ENCODE results near the gene FHL1. TPM values are rescaled to one million over a fixed set of nuclear protein-coding genes. Genes with fewer than 3 reads are reported as not detected.
"Not testable (repeated sequence)": the region's sequence is repeated elsewhere in the genome, so short reads cannot be mapped to it uniquely, and the experiment has no call there.

Gene FHL1
- total RNA-seq, 1 donor from 2014 or later, result 3,112 TPM

- no peak for DNase-seq (ENCODE audit: low spot score)
- intact Hi-C loops (cut with DNase I), result no loop called here
Measured at GRCh38 chrX:136142592-136142991, 4.7 kb upstream of the FHL1 start.

GRCh38 chrX:136143711-136144110, 3.6 kb upstream of the FHL1 start:
- intact Hi-C loops (cut with DNase I), result no loop called here

GRCh38 chrX:136146614-136147314, 569 bp upstream of the FHL1 start:
- DNase-seq (ENCODE audit: low spot score), result no peak
- intact Hi-C loops (cut with DNase I), result no loop called here

More at GRCh38 chrX:136143711-136144110, 3.6 kb upstream of the FHL1 start:
- no peak for DNase-seq (ENCODE audit: low spot score)

GRCh38 chrX:136147976-136148375, 643 bp downstream of the FHL1 start:
- DNase-seq (ENCODE audit: low spot score), result no peak
- intact Hi-C loops (cut with DNase I), result no loop called here

GRCh38 chrX:136148391-136148790, 1.1 kb downstream of the FHL1 start:
- intact Hi-C loops (cut with DNase I), result no loop called here
- DNase-seq (ENCODE audit: low spot score), result no peak

GRCh38 chrX:136154998-136155397, 7.7 kb downstream of the FHL1 start:
- intact Hi-C loops (cut with DNase I), result no loop called here

GRCh38 chrX:136156560-136157117, 9.3 kb downstream of the FHL1 start:
- intact Hi-C loops (cut with DNase I), result no loop called here
- no peak for DNase-seq (ENCODE audit: low spot score)

More at GRCh38 chrX:136154998-136155397, 7.7 kb downstream of the FHL1 start:
- DNase-seq (ENCODE audit: low spot score), result no peak

- intact Hi-C loops (cut with DNase I), result no loop called here
- DNase-seq (ENCODE audit: low spot score), result no peak
Measured at GRCh38 chrX:136157187-136157586, 9.9 kb downstream of the FHL1 start.

- no peak for DNase-seq (ENCODE audit: low spot score)
- intact Hi-C loops (cut with DNase I), result no loop called here
Measured at GRCh38 chrX:136158685-136159084, 11.4 kb downstream of the FHL1 start.

- intact Hi-C loops (cut with DNase I), result loop anchor here (5.0 kb wide), 1 partner anchor 418 kb away; no protein-coding TSS in a partner anchor
- no peak for DNase-seq (ENCODE audit: low spot score)
Measured at GRCh38 chrX:136159611-136160025, 12.3 kb downstream of the FHL1 start.

GRCh38 chrX:136162827-136163570, 15.7 kb downstream of the FHL1 start:
- intact Hi-C loops (cut with DNase I), result loop anchor here (2.0 to 5.0 kb wide), 2 partner anchors 134 to 414 kb away; no protein-coding TSS in a partner anchor

GRCh38 chrX:136163689-136164088, 16.4 kb downstream of the FHL1 start:
- intact Hi-C loops (cut with DNase I), result loop anchor here (2.0 to 5.0 kb wide), 2 partner anchors 135 to 414 kb away; no protein-coding TSS in a partner anchor
- DNase-seq (ENCODE audit: low spot score), result no peak

More at GRCh38 chrX:136162827-136163570, 15.7 kb downstream of the FHL1 start:
- no peak for DNase-seq (ENCODE audit: low spot score)

- intact Hi-C loops (cut with DNase I), result loop anchor here (5.0 kb wide), 1 partner anchor 87 kb away; the partner anchor contains the start of gene MAP7D3
Measured at GRCh38 chrX:136165406-136165805, 18.1 kb downstream of the FHL1 start.

GRCh38 chrX:136166221-136166855, 19.0 kb downstream of the FHL1 start:
- intact Hi-C loops (cut with DNase I), result loop anchor here (5.0 kb wide), 1 partner anchor 86 kb away; the partner anchor contains the start of gene MAP7D3

More at GRCh38 chrX:136165406-136165805, 18.1 kb downstream of the FHL1 start:
- DNase-seq (ENCODE audit: low spot score), result no peak

GRCh38 chrX:136167989-136168388, 20.7 kb downstream of the FHL1 start:
- DNase-seq (ENCODE audit: low spot score), result not testable (repeated sequence)
- intact Hi-C loops (cut with DNase I), result loop anchor here (2.0 to 5.0 kb wide), 2 partner anchors 84 to 101 kb away; partner anchors contain the start of gene MAP7D3

More at GRCh38 chrX:136166221-136166855, 19.0 kb downstream of the FHL1 start:
- DNase-seq (ENCODE audit: low spot score), result no peak

- intact Hi-C loops (cut with DNase I), result loop anchor here (2.0 to 5.0 kb wide), 2 partner anchors 83 to 100 kb away; partner anchors contain the start of gene MAP7D3
- DNase-seq (ENCODE audit: low spot score), result no peak
Measured at GRCh38 chrX:136168929-136169735, 21.8 kb downstream of the FHL1 start.

GRCh38 chrX:136170139-136170800, 22.9 kb downstream of the FHL1 start:
- DNase-seq (ENCODE audit: low spot score), result no peak
- intact Hi-C loops (cut with DNase I), result loop anchor here (2.0 kb wide), 1 partner anchor 37 kb away; no protein-coding TSS in a partner anchor

- intact Hi-C loops (cut with DNase I), result loop anchor here (2.0 kb wide), 1 partner anchor 35 kb away; no protein-coding TSS in a partner anchor
- DNase-seq (ENCODE audit: low spot score), result no peak
Measured at GRCh38 chrX:136171420-136171819, 24.1 kb downstream of the FHL1 start.
